Activated gamma-delta T cell (primary cell): ENCODE results near the gene WNT4.

Source experiments
- DNase-seq: peaks from one replicate; lab custom pipeline; 2025; lab: John Stamatoyannopoulos, UW

Gene WNT4

GRCh38 chr1:22129501-22130117, 13.3 kb downstream of the WNT4 start:
- DNase-seq, result no peak

GRCh38 chr1:22128392-22128791, 14.5 kb downstream of the WNT4 start:
- DNase-seq, result no peak

- no peak for DNase-seq
These were observed 15.2 kb downstream of the WNT4 start for GRCh38 chr1:22127731-22128130.

- no peak for DNase-seq
These were observed 15.6 kb downstream of the WNT4 start for GRCh38 chr1:22127248-22127647.

GRCh38 chr1:22126531-22126930, 16.4 kb downstream of the WNT4 start:
- DNase-seq, result no peak

GRCh38 chr1:22124592-22125229, 18.2 kb downstream of the WNT4 start:
- no peak for DNase-seq

- DNase-seq, result no peak
These were observed 18.9 kb downstream of the WNT4 start for GRCh38 chr1:22123901-22124404.

GRCh38 chr1:22123071-22123390, 19.9 kb downstream of the WNT4 start:
- DNase-seq, result no peak

- no peak for DNase-seq
These were observed 20.4 kb downstream of the WNT4 start for GRCh38 chr1:22122273-22123070.

GRCh38 chr1:22121421-22121911, 21.4 kb downstream of the WNT4 start:
- DNase-seq, result no peak

GRCh38 chr1:22120469-22120790, 22.5 kb downstream of the WNT4 start:
- no peak for DNase-seq

- no peak for DNase-seq
These were observed 23.1 kb downstream of the WNT4 start for GRCh38 chr1:22119626-22120468.

- no peak for DNase-seq
These were observed 24.5 kb downstream of the WNT4 start for GRCh38 chr1:22118291-22118992.

- DNase-seq, result no peak
These were observed 25.0 kb downstream of the WNT4 start for GRCh38 chr1:22117851-22118250.

GRCh38 chr1:22117238-22117637, 25.7 kb downstream of the WNT4 start:
- no peak for DNase-seq

GRCh38 chr1:22115286-22115685, 27.6 kb downstream of the WNT4 start:
- DNase-seq, result no peak

- no peak for DNase-seq
These were observed 28.5 kb downstream of the WNT4 start for GRCh38 chr1:22114083-22115012.

GRCh38 chr1:22112554-22112953, 30.3 kb downstream of the WNT4 start:
- no peak for DNase-seq

- DNase-seq, result no peak
These were observed 31.3 kb downstream of the WNT4 start for GRCh38 chr1:22111620-22112019.

GRCh38 chr1:22111115-22111514, 31.8 kb downstream of the WNT4 start:
- no peak for DNase-seq
